HAP-1 (cell line): ENCODE results near the gene MTMR2.
"Not testable (repeated sequence)": the region's sequence is repeated elsewhere in the genome, so short reads cannot be mapped to it uniquely, and the experiment has no call there.

Experiments used
- DNase-seq, 2 experiments: peaks; one replicate each; pipeline ENCODE4 v3.0.0-alpha.2; 2016 to 2020; ENCODE audit warnings: low spot score in 2 of 2
- H3K27me3 ChIP-seq: fragments of 250-450 bp; sonication (Bioruptor Pico); 2 replicates; pipeline ENCODE4 v1.5.1; 2020; ENCODE audit warnings: low read depth, mild to moderate bottlenecking, moderate library complexity
- H3K36me3 ChIP-seq: fragments of 250-450 bp; sonication (Bioruptor Pico); replicated peaks from 2 replicates; pipeline ENCODE4 v1.5.1; 2020; ENCODE audit warnings: mild to moderate bottlenecking
- H3K4me1 ChIP-seq: fragments of 250-450 bp; sonication (Bioruptor Pico); 2 replicates; pipeline ENCODE4 v1.5.1; 2020; ENCODE audit warnings: mild to moderate bottlenecking
- H3K4me3 ChIP-seq: fragments of 250-450 bp; sonication (Bioruptor Pico); 2 replicates; pipeline ENCODE4 v1.5.1; 2020; ENCODE audit warnings: mild to moderate bottlenecking, moderate library complexity
- H3K9me3 ChIP-seq: fragments of 250-450 bp; sonication (Bioruptor Pico); 2 replicates; pipeline ENCODE4 v1.5.1; 2020; ENCODE audit warnings: mild to moderate bottlenecking, moderate library complexity
- in situ Hi-C: fragments of 300-500 bp; cut with MboI; formaldehyde crosslinking; loops from 3 replicates; pipeline ENCODE4 v1.14.3; 2020; ENCODE audit warnings: low sequenced_read_pairs, inconsistent platforms, mixed read lengths

The MTMR2 gene

GRCh38 chr11:95888439-95888838 is 35.5 kb downstream of the MTMR2 start:
- no peak for DNase-seq
- Histone ChIP-seq H3K9me3 (no peaks in the 10 kb centered on the region), H3K4me3 (no peak overlapping the region), H3K27me3 (no peaks in the 10 kb centered on the region), H3K36me3 (peaks cover 10% of the 10 kb centered on the region; the same call in 1 of the 2 replicates), H3K4me1 (peaks cover 15% of the 10 kb centered on the region)
- in situ Hi-C loops: no loop called here

DNA sequence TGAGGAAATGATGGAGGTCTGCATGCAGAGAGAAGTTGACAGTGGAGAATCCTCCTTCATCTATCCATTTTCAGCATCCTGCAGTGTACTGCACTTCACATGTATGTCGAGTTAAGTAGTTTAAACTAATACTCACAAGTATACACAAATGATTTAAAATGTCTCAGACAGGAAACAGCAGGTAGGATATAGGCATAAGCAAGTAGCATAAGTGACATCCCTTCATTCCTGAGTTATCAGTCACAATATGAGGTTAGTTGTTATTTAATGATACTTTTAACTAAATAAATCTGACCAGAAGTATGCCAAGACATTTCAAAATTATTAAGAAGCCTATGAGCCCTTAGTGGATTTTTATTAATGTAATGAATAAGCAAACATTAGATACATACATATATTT is 37.4 kb downstream of the MTMR2 start:
- Histone ChIP-seq H3K9me3 (no peaks in the 10 kb centered on the region), H3K27me3 (no peaks in the 10 kb centered on the region), H3K4me1 (peaks cover 15% of the 10 kb centered on the region), H3K4me3 (no peak overlapping the region), H3K36me3 (peaks cover 10% of the 10 kb centered on the region; the same call in 1 of the 2 replicates)
- in situ Hi-C loops: no loop called here
- DNase-seq: no peak

- Histone ChIP-seq H3K9me3 (no peaks in the 10 kb centered on the region), H3K4me1 (peaks cover 15% of the 10 kb centered on the region), H3K27me3 (no peaks in the 10 kb centered on the region), H3K36me3 (peaks cover 10% of the 10 kb centered on the region; the same call in 1 of the 2 replicates), H3K4me3 (no peak overlapping the region)
- in situ Hi-C loops: no loop called here
- no peak for DNase-seq
These were observed 39.1 kb downstream of the MTMR2 start for GRCh38 chr11:95884802-95885201.

GRCh38 chr11:95884376-95884775 is 39.5 kb downstream of the MTMR2 start:
- in situ Hi-C loops: no loop called here
- Histone ChIP-seq H3K36me3 (peaks cover 10% of the 10 kb centered on the region; the same call in 1 of the 2 replicates), H3K9me3 (no peaks in the 10 kb centered on the region), H3K27me3 (no peaks in the 10 kb centered on the region), H3K4me3 (no peak overlapping the region), H3K4me1 (peaks cover 15% of the 10 kb centered on the region)
- DNase-seq: no peak

GRCh38 chr11:95883381-95883780 is 40.5 kb downstream of the MTMR2 start:
- Histone ChIP-seq H3K4me1 (peaks cover 15% of the 10 kb centered on the region), H3K9me3 (no peaks in the 10 kb centered on the region), H3K4me3 (no peak overlapping the region), H3K27me3 (no peaks in the 10 kb centered on the region), H3K36me3 (peaks cover 10% of the 10 kb centered on the region; the same call in 1 of the 2 replicates)
- no peak for DNase-seq
- in situ Hi-C loops: no loop called here

DNA sequence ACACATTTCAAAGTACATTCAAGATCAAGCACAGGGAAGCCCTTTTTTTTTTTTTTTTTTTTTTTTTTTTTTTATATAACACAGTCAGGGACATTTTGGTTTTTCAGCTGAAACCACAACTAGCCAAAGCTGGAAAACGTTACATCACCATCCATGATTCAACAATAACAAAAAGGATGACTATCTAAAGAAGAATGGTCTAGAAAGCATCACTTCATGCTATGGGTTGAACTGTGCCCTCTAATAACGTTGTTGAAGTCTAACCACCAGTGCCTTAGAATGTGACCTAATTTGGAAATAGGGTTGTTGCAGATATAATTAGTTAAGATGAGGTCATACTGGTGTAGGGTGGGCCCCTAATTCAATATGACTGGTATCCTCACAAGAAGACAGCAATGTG is 46.6 kb downstream of the MTMR2 start:
- Histone ChIP-seq H3K9me3 (no peaks in the 10 kb centered on the region), H3K4me3 (no peak overlapping the region), H3K36me3 (no peaks in the 10 kb centered on the region), H3K27me3 (no peaks in the 10 kb centered on the region), H3K4me1 (no peaks in the 10 kb centered on the region)
- in situ Hi-C loops: no loop called here
- no peak for DNase-seq

GRCh38 chr11:95870877-95871276 is 53.0 kb downstream of the MTMR2 start:
- H3K4me3 ChIP-seq, DNase-seq, H3K9me3 ChIP-seq, in situ Hi-C loops, H3K36me3 ChIP-seq, H3K4me1 ChIP-seq, H3K27me3 ChIP-seq: not testable (repeated sequence)

- Histone ChIP-seq H3K4me1 (no peaks in the 10 kb centered on the region), H3K4me3 (no peak overlapping the region), H3K36me3 (no peaks in the 10 kb centered on the region), H3K27me3 (no peaks in the 10 kb centered on the region), H3K9me3 (no peaks in the 10 kb centered on the region)
- in situ Hi-C loops: no loop called here
- DNase-seq: no peak
These were observed 56.8 kb downstream of the MTMR2 start for GRCh38 chr11:95867105-95867504.

GRCh38 chr11:95863486-95864140 is 60.3 kb downstream of the MTMR2 start:
- H3K36me3 ChIP-seq: no peaks in the 10 kb centered on the region
- in situ Hi-C loops: no loop called here
- no peak overlapping the region for H3K4me3 ChIP-seq
- DNase-seq: no peak
- H3K27me3 ChIP-seq: no peaks in the 10 kb centered on the region
- no peaks in the 10 kb centered on the region for H3K9me3 ChIP-seq
- H3K4me1 ChIP-seq: no peaks in the 10 kb centered on the region

- H3K4me1 ChIP-seq, H3K4me3 ChIP-seq, in situ Hi-C loops, DNase-seq, H3K27me3 ChIP-seq, H3K9me3 ChIP-seq, H3K36me3 ChIP-seq: not testable (repeated sequence)
These were observed 63.9 kb downstream of the MTMR2 start for GRCh38 chr11:95860024-95860423.

GRCh38 chr11:95854362-95854761 is 69.5 kb downstream of the MTMR2 start:
- peaks cover 11% of the 10 kb centered on the region for H3K36me3 ChIP-seq
- DNase-seq, H3K4me1 ChIP-seq, H3K27me3 ChIP-seq, H3K4me3 ChIP-seq, in situ Hi-C loops, H3K9me3 ChIP-seq: not testable (repeated sequence)

GRCh38 chr11:95853862-95854261 is 70.0 kb downstream of the MTMR2 start:
- Histone ChIP-seq H3K9me3 (no peaks in the 10 kb centered on the region), H3K36me3 (peaks cover 13% of the 10 kb centered on the region), H3K27me3 (no peaks in the 10 kb centered on the region), H3K4me3 (no peak overlapping the region), H3K4me1 (peaks cover 9% of the 10 kb centered on the region)
- no peak for DNase-seq
- in situ Hi-C loops: no loop called here

GRCh38 chr11:95853138-95853537 is 70.8 kb downstream of the MTMR2 start:
- Histone ChIP-seq H3K27me3 (no peaks in the 10 kb centered on the region), H3K9me3 (no peaks in the 10 kb centered on the region), H3K4me1 (peaks cover 9% of the 10 kb centered on the region), H3K4me3 (no peak overlapping the region), H3K36me3 (peaks cover 20% of the 10 kb centered on the region)
- in situ Hi-C loops: no loop called here
- DNase-seq: peak in 1 of 2 experiments; percentile 71

GRCh38 chr11:95850137-95850536 is 73.8 kb downstream of the MTMR2 start:
- Histone ChIP-seq H3K27me3 (no peaks in the 10 kb centered on the region), H3K4me3 (no peak overlapping the region), H3K4me1 (peaks cover 9% of the 10 kb centered on the region), H3K9me3 (no peaks in the 10 kb centered on the region), H3K36me3 (peaks cover 29% of the 10 kb centered on the region)
- in situ Hi-C loops: no loop called here
- DNase-seq: no peak
